Measurements from ENCODE around the gene ROMO1.

The ROMO1 gene

DNA sequence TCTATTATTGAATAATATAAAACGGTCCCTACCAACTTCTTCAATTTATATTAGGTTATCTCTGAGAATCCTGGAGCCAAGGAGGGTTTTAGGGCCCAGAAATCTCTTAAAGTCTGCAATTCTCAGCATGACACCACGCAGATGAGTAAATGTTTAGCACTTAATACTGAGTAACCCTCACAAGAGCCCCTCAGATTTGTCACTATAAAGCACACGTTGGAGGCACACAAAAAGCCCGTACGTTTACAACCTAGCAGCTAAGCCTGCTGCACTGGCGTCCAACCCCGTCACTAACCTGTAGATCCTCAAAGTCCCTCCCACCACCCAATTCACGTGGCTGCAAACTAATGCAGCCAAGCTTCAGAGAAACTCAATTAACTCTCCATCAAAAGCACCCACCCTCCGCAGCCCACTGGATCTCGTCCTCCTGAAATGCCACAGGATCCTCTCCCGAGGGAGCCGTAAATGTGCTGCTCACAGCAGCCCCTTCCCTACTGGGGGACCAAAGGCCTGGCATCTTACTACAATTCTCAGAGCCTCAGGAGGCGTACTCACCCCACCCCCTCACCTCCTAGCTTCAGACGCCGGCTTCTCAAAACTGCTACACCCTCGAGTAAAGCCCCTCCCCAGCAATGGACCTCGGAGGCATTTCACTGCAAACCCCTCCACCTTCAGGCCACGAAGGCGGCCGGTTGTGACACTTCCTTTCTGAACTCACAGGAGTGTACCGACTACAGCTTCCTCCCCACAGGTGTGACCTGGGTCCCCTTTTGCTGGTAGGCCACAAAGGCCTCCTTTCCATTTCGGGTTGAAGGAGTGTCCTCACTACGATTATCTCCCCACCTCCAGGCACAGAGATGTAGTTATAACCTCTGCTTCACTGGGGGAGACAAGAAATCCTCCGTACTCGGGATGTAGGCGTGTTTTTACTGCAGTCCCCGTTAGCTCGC is 35.4 kb upstream of the ROMO1 start:
- TF ChIP-seq, protein P1, sequence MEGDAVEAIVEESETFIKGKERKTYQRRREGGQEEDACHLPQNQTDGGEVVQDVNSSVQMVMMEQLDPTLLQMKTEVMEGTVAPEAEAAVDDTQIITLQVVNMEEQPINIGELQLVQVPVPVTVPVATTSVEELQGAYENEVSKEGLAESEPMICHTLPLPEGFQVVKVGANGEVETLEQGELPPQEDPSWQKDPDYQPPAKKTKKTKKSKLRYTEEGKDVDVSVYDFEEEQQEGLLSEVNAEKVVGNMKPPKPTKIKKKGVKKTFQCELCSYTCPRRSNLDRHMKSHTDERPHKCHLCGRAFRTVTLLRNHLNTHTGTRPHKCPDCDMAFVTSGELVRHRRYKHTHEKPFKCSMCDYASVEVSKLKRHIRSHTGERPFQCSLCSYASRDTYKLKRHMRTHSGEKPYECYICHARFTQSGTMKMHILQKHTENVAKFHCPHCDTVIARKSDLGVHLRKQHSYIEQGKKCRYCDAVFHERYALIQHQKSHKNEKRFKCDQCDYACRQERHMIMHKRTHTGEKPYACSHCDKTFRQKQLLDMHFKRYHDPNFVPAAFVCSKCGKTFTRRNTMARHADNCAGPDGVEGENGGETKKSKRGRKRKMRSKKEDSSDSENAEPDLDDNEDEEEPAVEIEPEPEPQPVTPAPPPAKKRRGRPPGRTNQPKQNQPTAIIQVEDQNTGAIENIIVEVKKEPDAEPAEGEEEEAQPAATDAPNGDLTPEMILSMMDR (IDR thresholded peaks at IDR 0.05; ENCODE audit: insufficient read depth, low read depth, low read length, missing control alignments) = no peak
- DNase-seq (ENCODE audit: low read depth) = peak; percentile 78
- H3K4me3 ChIP-seq (ENCODE audit: low read depth, low read length) = peak overlapping the region; percentile 91

DNA sequence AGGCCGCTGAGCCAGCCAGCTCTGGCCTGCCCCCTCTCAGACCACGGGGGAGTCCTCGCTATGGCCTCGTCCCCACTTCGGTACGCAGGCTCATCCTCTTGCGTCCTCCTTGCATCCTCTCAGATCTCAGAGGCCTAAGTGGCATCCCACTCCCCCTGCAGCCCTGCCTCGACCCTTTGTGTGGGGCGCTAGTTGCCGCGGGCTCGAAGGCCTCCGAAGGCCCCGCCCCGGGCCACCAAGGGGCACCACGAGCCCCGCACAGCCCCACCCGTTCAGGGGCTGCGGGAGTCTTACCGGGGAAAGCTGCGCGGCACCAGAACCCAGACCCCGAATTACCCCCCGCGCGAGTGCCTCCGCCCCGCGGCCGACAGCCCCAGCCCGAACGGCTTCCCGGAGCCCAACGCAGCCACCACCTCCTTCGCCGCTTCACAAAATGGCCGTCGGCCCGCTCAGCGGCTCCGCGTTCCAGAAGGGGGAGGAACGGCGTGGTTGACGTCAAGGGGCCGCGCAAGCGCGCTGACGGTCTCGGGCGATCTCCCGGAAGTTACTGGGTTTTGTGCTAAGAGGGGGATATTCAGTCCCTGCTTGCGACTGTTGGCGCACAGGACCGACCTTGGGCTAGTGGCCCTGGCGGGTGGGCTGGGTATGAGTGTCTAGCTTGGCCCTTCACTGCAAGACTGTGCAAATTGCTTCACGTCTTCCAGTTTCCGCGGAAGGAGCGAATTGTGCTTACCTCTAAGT is 34.6 kb upstream of the ROMO1 start, which contains the start of the genes CPNE1 and RBM12:
TSS of gene CPNE1 (minus strand) at position 435 of the 741 bp plus-strand sequence. CDS start 31,977 bp downstream, outside the sequence.
TSS of gene RBM12 (minus strand) at position 435 of the 741 bp plus-strand sequence. CDS start 9,578 bp downstream, outside the sequence.
- TF ChIP-seq, protein P1 (IDR thresholded peaks at IDR 0.05; ENCODE audit: insufficient read depth, low read depth, low read length, missing control alignments) = no peak
- H3K4me3 ChIP-seq (ENCODE audit: low read depth, low read length) = peak within 1 kb of the TSS; percentile 91
- DNase-seq (ENCODE audit: low read depth) = peak; percentile 96

DNA sequence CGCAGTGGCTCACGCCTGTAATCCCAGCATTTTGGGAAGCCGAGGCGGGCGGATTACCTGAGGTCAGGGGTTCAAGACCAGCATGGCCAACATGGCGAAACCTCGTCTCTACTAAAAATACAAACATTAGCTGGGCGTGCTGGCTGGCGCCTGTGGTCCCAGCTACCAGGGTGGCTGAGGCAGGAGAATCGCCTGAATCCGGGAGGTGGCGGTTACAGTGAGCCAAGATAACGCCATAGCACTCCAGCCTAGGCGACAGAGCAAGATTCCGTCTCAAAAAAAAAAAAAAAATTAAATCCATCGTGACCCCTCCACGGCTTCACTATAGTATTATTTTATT is 33.3 kb upstream of the ROMO1 start:
- TF ChIP-seq, protein P1 (IDR thresholded peaks at IDR 0.05; ENCODE audit: insufficient read depth, low read depth, low read length, missing control alignments) = no peak
- DNase-seq (ENCODE audit: low read depth) = no peak
- H3K4me3 ChIP-seq (ENCODE audit: low read depth, low read length) = no peak overlapping the region

DNA sequence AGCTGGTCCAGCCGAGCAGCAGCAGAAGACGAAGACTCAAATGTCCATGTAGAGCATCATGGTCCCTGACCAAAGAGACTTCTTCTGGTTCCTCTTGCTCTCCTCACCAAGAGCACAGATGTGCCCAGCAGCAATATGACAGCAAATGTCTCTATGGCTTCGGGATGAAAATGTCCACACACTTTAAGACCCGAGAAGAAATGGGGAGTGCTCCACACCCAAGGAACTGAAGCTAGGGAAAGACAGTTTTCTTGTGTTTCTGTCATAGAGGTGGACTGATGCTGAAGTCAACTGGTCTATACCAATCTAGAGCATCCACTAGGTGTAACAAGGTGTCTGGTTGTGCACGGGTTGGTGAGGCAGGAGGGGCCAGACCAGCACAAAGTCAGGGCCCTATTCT is 30.0 kb upstream of the ROMO1 start:
- TF ChIP-seq, protein P1 (IDR thresholded peaks at IDR 0.05; ENCODE audit: insufficient read depth, low read depth, low read length, missing control alignments) = no peak
- no peak for DNase-seq (ENCODE audit: low read depth)
- H3K4me3 ChIP-seq (ENCODE audit: low read depth, low read length) = no peak overlapping the region

DNA sequence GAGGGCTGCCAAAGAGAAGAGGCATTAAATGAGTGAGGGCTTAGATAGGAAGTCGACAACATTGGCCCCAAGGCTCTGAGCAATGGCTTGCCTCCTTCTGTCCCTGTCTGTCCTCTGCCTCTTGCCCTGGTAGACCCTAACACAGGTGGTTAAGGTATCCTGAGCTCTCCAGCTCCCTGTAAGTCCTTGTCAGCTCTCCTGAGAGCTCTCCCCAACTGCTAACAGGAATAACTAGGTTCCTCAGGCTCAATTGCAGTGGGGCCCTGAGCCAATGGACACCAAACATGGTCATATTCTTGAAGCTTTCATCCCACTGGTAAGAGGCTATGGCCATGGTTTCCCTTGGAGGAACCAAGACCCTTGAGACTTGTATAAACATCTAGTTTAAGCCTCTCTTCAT is 29.5 kb upstream of the ROMO1 start:
- no peak overlapping the region for H3K4me3 ChIP-seq (ENCODE audit: low read depth, low read length)
- TF ChIP-seq, protein P1 (IDR thresholded peaks at IDR 0.05; ENCODE audit: insufficient read depth, low read depth, low read length, missing control alignments) = no peak
- no peak for DNase-seq (ENCODE audit: low read depth)

DNA sequence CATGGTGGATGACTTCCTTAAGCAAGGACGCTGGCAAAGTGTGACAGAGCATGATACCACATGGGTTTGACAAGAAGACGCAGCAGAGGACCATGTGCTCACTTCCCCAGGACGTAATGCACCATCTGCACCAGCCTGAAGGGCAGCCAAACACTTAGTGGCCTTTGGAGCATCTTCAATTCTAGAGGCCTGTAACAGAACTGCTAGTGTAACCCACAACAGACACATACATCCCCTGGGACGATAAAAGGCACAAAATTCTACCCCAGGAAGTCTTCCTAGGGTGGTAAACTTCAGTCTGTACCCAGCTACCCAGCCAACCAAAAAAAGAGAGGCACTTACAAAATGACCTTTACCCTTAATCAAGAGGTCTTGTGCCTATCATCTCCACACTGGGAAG is 25.3 kb upstream of the ROMO1 start:
- no peak for DNase-seq (ENCODE audit: low read depth)
- H3K4me3 ChIP-seq (ENCODE audit: low read depth, low read length) = no peak overlapping the region
- TF ChIP-seq, protein P1 (IDR thresholded peaks at IDR 0.05; ENCODE audit: insufficient read depth, low read depth, low read length, missing control alignments) = no peak

Data from GM12865 (cell line).